LoVo (cell line): ENCODE measurements around the gene ALPK1.
"Not testable (repeated sequence)": the region's sequence is repeated elsewhere in the genome, so short reads cannot be mapped to it uniquely, and the experiment has no call there.

Experiments used
- DNase-seq: peaks from one replicate; pipeline ENCODE4 v3.0.0-alpha.2; 2016; ENCODE audit warnings: low spot score

ALPK1 gene

GRCh38 chr4:112296949-112297880 is at the start of gene ALPK1:
Gene ALPK1 (plus strand): TSS chr4:112297369.
- peak; percentile 83 for DNase-seq

GRCh38 chr4:112251019-112251643 is 46.0 kb upstream of the ALPK1 start:
- no peak for DNase-seq

GRCh38 chr4:112252234-112252633 is 44.9 kb upstream of the ALPK1 start:
- DNase-seq = no peak

- DNase-seq = no peak
Observed at GRCh38 chr4:112253382-112254000, 43.7 kb upstream of the ALPK1 start.

- DNase-seq = no peak
Observed at GRCh38 chr4:112257098-112257497, 40.1 kb upstream of the ALPK1 start.

GRCh38 chr4:112266823-112267222 is 30.3 kb upstream of the ALPK1 start:
- DNase-seq = no peak

- no peak for DNase-seq
Observed at GRCh38 chr4:112270051-112270450, 27.1 kb upstream of the ALPK1 start.

- DNase-seq = peak; percentile 9
Observed at GRCh38 chr4:112270640-112271421, 26.3 kb upstream of the ALPK1 start.

GRCh38 chr4:112272292-112272691 is 24.9 kb upstream of the ALPK1 start:
- no peak for DNase-seq

- DNase-seq = no peak
Observed at GRCh38 chr4:112274959-112275358, 22.2 kb upstream of the ALPK1 start.

GRCh38 chr4:112276113-112276512 is 21.1 kb upstream of the ALPK1 start:
- no peak for DNase-seq

GRCh38 chr4:112277220-112277619 is 19.9 kb upstream of the ALPK1 start:
- no peak for DNase-seq

GRCh38 chr4:112277705-112278448 is 19.3 kb upstream of the ALPK1 start:
- DNase-seq = no peak

- no peak for DNase-seq
Observed at GRCh38 chr4:112279025-112279881, 17.9 kb upstream of the ALPK1 start.

GRCh38 chr4:112279882-112280315 is 17.3 kb upstream of the ALPK1 start:
- no peak for DNase-seq

GRCh38 chr4:112280386-112281056 is 16.6 kb upstream of the ALPK1 start:
- no peak for DNase-seq

GRCh38 chr4:112281895-112282398 is 15.2 kb upstream of the ALPK1 start:
- not testable (repeated sequence) for DNase-seq

GRCh38 chr4:112282860-112283667 is 14.1 kb upstream of the ALPK1 start:
- no peak for DNase-seq

GRCh38 chr4:112284166-112284565 is 13.0 kb upstream of the ALPK1 start:
- DNase-seq = no peak
